DOHH2 (cell line): ENCODE measurements around the gene C3AR1.

Experiments
- CTCF ChIP-seq: fragments of 200-600 bp; sonication (generic); IDR thresholded peaks from one replicate; pipeline ENCODE4 v1.5.1; 2014; ENCODE audit warnings: antibody characterized with exemption, mild to moderate bottlenecking, low read depth, low read length; ENCODE audit not compliant: poor library complexity, severe bottlenecking
- EZH2phosphoT487 ChIP-seq: fragments of 200-600 bp; sonication (generic); IDR thresholded peaks from 2 replicates; pipeline ENCODE4 v1.6.1; 2017; ENCODE audit warnings: borderline replicate concordance, mild to moderate bottlenecking, antibody characterized with exemption, low read length, moderate library complexity, mixed read lengths

- TF ChIP-seq CTCF (no peak), EZH2phosphoT487 (no peak)
These were observed 31.4 kb downstream of the C3AR1 start for GRCh38 chr12:8034802-8035201.
